ENCODE data around the gene DOK6.

The DOK6 gene

DNA sequence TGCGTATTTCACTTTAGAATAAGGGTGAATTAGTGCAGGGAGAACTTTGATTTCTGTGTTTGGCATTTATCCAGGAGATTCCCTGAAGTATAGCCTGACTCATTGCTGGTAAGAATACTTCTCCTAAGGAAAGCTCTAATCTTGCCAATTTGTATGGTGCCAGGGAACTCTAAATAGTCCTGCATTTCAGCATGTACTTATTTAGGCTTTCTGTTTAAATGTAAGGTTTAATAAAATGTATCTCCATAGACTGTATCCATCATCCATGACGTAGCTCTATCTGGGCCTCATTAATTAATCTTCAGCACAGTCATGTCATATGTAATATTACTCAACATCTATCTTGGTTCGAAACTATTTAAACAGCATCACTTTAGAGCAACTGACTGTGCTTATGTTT lies 127.7 kb downstream of the DOK6 start:
- no peak overlapping the region for H3K4me3 ChIP-seq (ENCODE audit: low read depth, low read length)
- no peak for TF ChIP-seq CTCF (IDR thresholded peaks at IDR 0.05; ENCODE audit: borderline replicate concordance, insufficient read depth, low read depth, low read length)

DNA sequence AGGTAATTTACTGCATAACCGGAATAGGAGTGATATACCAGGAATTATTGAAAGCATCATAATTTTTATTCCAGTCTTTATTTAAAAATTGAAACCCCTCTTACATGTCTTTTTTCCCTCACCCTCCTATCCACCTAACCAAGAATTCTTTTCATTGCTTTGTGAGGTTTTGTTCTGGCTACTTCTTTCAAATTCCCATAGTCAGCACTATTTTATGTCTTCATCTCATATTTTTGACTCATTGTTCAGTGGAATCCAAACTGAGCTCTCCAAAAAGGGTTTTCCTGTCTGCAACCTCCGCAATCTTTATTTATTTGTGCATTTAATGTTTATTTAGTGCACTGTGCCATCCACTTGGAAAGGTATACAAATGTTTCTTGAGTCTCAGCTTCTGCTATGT lies 128.5 kb downstream of the DOK6 start:
- no peak overlapping the region for H3K4me3 ChIP-seq (ENCODE audit: low read depth, low read length)
- no peak for TF ChIP-seq CTCF (IDR thresholded peaks at IDR 0.05; ENCODE audit: borderline replicate concordance, insufficient read depth, low read depth, low read length)

DNA sequence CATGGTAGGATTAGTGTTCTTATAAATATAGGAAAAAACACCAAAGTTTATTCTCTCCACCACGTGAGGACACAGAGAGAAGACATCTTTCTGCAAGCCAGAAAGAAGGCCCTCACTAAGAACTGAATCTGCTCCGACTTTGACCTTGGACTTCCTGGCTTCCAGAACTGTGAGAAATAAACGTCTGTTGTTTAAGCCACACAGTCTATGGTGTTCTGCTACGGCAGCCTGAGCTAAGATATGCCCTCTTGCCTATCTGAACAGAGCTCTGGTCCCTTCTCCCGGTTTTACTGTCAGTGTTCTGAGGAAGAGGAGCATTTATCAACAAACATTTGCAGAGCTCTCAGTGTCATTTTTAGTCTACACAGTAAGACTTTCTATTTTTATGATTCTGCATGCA lies 131.3 kb downstream of the DOK6 start:
- no peak overlapping the region for H3K4me3 ChIP-seq (ENCODE audit: low read depth, low read length)
- no peak for TF ChIP-seq CTCF (IDR thresholded peaks at IDR 0.05; ENCODE audit: borderline replicate concordance, insufficient read depth, low read depth, low read length)

GRCh38 chr18:69537183-69537582 lies 136.5 kb downstream of the DOK6 start:
- no peak for TF ChIP-seq CTCF (IDR thresholded peaks at IDR 0.05; ENCODE audit: borderline replicate concordance, insufficient read depth, low read depth, low read length)
- H3K4me3 ChIP-seq (ENCODE audit: low read depth, low read length) = no peak overlapping the region

- H3K4me3 ChIP-seq (ENCODE audit: low read depth, low read length) = no peak overlapping the region
- no peak for TF ChIP-seq CTCF (IDR thresholded peaks at IDR 0.05; ENCODE audit: borderline replicate concordance, insufficient read depth, low read depth, low read length)
Measured at GRCh38 chr18:69538849-69539248, 138.2 kb downstream of the DOK6 start.

DNA sequence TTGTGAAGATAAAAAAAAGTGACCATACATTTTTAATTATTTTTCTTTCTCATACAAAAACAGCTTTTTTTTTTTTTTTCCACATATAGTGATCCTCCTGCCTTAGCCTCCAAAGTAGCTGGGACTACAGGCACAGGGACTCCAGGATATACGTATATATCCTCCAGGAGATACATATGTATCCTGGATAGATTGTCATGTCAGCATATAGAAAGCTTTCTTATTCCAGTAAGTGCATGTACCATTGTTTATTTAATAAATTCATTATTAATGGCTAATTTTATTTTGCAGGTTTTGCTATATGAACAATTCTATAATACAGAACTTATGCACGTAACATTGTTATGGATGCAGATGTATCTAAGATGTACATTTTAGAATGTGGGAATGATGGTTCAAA lies 138.7 kb downstream of the DOK6 start:
- TF ChIP-seq CTCF (IDR thresholded peaks at IDR 0.05; ENCODE audit: borderline replicate concordance, insufficient read depth, low read depth, low read length) = no peak
- no peak overlapping the region for H3K4me3 ChIP-seq (ENCODE audit: low read depth, low read length)

DNA sequence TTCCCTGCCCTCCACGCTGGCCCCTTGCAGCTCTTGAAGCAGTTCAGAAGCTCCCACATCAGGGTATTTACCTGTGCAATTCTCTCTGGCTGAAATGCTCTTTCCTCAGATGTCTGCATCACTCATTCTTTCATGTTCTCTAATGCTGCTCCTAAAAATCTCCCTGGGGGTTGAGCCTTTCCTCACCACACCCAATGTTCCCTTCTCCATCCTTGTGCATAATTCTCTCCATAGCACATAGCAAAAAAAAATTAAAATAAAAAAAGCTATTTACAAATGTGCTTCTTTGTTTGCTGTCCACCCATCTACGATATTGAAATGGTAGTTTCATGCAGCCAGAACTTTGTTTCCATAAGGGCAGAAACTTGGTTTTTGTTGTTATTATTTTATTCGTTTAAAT lies 155.5 kb downstream of the DOK6 start:
- H3K4me3 ChIP-seq (ENCODE audit: low read depth, low read length) = no peak overlapping the region
- no peak for TF ChIP-seq CTCF (IDR thresholded peaks at IDR 0.05; ENCODE audit: borderline replicate concordance, insufficient read depth, low read depth, low read length)

All from GM12875 (cell line).